Measurements from ENCODE around the gene GALNT5.

GRCh38 chr2:157245144-157245840, 12.2 kb upstream of the GALNT5 start:
- TF ChIP-seq CTCF (IDR thresholded peaks at IDR 0.05; ENCODE audit: insufficient read depth, low read depth, low read length): no peak
- no peak for TF ChIP-seq EZH2 (IDR thresholded peaks at IDR 0.05; ENCODE audit: insufficient read depth, low read length)
